HCT116 (cell line): Measurements from ENCODE around the gene DNM3. TPM values are rescaled to one million over a fixed set of nuclear protein-coding genes. Genes with fewer than 3 reads are reported as not detected.

Source experiments
- ATAC-seq: fragments of 200-7000 bp; cut with Tn5 transposase; 2 replicates; pipeline ENCODE4 v1.9.1; 2020; ENCODE audit warnings: mild to moderate bottlenecking, moderate library complexity
- BruUV-seq: library from RNA; stranded (reverse); fragments of 400-500 nt; replicated peaks from 2 replicates; lab custom pipeline; 2021; lab: Mats Ljungman, UMichigan
- CTCF ChIA-PET: fragments of 300-600 bp; sonication (Branson Sonifier 250); formaldehyde crosslinking; loops from one replicate; lab custom pipeline; 2021; ENCODE audit warnings: antibody characterized with exemption; lab: Charles Lee
- POLR2A ChIA-PET: fragments of 300-600, 350-600 bp; sonication (Branson Sonifier 250); formaldehyde crosslinking; loops from one replicate; lab custom pipeline; 2021; ENCODE audit warnings: antibody characterized with exemption; lab: Charles Lee
- RAD21 ChIA-PET, 2 experiments: fragments of 300-600 bp; sonication (Branson Sonifier 250); formaldehyde crosslinking; loops; one replicate each; lab custom pipeline; 2023; ENCODE audit warnings: low total read pairs in 2 of 2; ENCODE audit not compliant: uncharacterized antibody in 2 of 2, unreplicated experiment in 2 of 2, low non-redundant PET in 1 of 2; lab: Charles Lee
- DNase-seq: peaks from one replicate; pipeline ENCODE4 v3.0.0-alpha.2; 2010; ENCODE audit warnings: low read depth, low spot score
- H2AFZ ChIP-seq: fragments of 200-600 bp; shearing (Covaris generic), sonication (generic); 2 replicates; pipeline ENCODE4 v1.6.1; 2017; ENCODE audit warnings: low read depth, mixed run types, mixed read lengths, antibody characterized with exemption, low read length; ENCODE audit not compliant: poor library complexity, severe bottlenecking
- H3K27ac ChIP-seq: 2 replicates; pipeline ENCODE4 v1.5.1; 2012; ENCODE audit warnings: low read depth, low read length
- H3K27me3 ChIP-seq: fragments of 200-600 bp; sonication (generic); 2 replicates; pipeline ENCODE4 v1.6.1; 2016; ENCODE audit warnings: mixed run types, low read length, mixed read lengths; ENCODE audit not compliant: insufficient read depth
- H3K36me3 ChIP-seq, 2 experiments: fragments of 200-500 bp in 1 of 2; fragments of 200-600 bp in 1 of 2; sonication (Bioruptor generic) in 1 of 2; sonication (generic) in 1 of 2; 2 replicates each; pipeline versions ENCODE4 v1.5.1 to v1.6.1; 2014 to 2016; ENCODE audit warnings: low read length in 2 of 2, inconsistent platforms in 1 of 2, mixed read lengths in 1 of 2, mixed run types in 1 of 2; ENCODE audit not compliant: insufficient read depth in 2 of 2, control insufficient read depth in 1 of 2
- H3K4me1 ChIP-seq, 2 experiments: fragments of 200-600 bp in 1 of 2; sonication (generic) in 1 of 2; 2 replicates each; pipeline versions ENCODE4 v1.5.1 to v1.6.1; 2012 to 2017; ENCODE audit warnings: low read length in 2 of 2, inconsistent platforms in 1 of 2, mild to moderate bottlenecking in 1 of 2, mixed read lengths in 1 of 2, mixed run types in 1 of 2, moderate library complexity in 1 of 2; ENCODE audit not compliant: insufficient read depth in 2 of 2, control insufficient read depth in 1 of 2
- H3K4me2 ChIP-seq: fragments of 200-600 bp; sonication (generic); 2 replicates; pipeline ENCODE4 v1.6.1; 2017; ENCODE audit warnings: mixed run types, low read length, mixed read lengths
- H3K4me3 ChIP-seq, 2 experiments: fragments of 200-600 bp in 1 of 2; sonication (generic) in 1 of 2; replicated peaks in 1 of 2; 2 replicates each; pipeline ENCODE4 v1.5.1; 2011 to 2016; ENCODE audit warnings: low read length in 2 of 2, control low read depth in 1 of 2, low read depth in 1 of 2, mild to moderate bottlenecking in 1 of 2, mixed read lengths in 1 of 2, mixed run types in 1 of 2
- H3K79me2 ChIP-seq: fragments of 200-600 bp; sonication (generic); 2 replicates; pipeline ENCODE4 v1.6.1; 2017; ENCODE audit warnings: mild to moderate bottlenecking, mixed run types, low read length, moderate library complexity, mixed read lengths; ENCODE audit not compliant: insufficient read depth
- H3K9ac ChIP-seq: fragments of 200-600 bp; sonication (generic); 2 replicates; pipeline ENCODE4 v1.6.1; 2016; ENCODE audit warnings: low read length, mixed read lengths
- H3K9me2 ChIP-seq: fragments of 200-600 bp; sonication (generic), shearing (Covaris generic); 2 replicates; pipeline ENCODE4 v1.6.1; 2017; ENCODE audit warnings: mixed run types, mild to moderate bottlenecking, moderate library complexity; ENCODE audit not compliant: insufficient read depth
- H3K9me3 ChIP-seq, 2 experiments: fragments of 200-500 bp in 1 of 2; fragments of 200-600 bp in 1 of 2; sonication (Bioruptor generic) in 1 of 2; sonication (generic) in 1 of 2; 2 replicates each; pipeline ENCODE4 v1.6.1; 2014 to 2017; ENCODE audit warnings: low read length in 2 of 2, mixed read lengths in 2 of 2, inconsistent platforms in 1 of 2, low read depth in 1 of 2, mild to moderate bottlenecking in 1 of 2, mixed run types in 1 of 2, moderate library complexity in 1 of 2; ENCODE audit not compliant: control insufficient read depth in 1 of 2, insufficient read depth in 1 of 2
- H4K20me1 ChIP-seq: fragments of 200-600 bp; sonication (generic), shearing (Covaris generic); 2 replicates; pipeline ENCODE4 v1.6.1; 2017; ENCODE audit warnings: mixed run types, mild to moderate bottlenecking, moderate library complexity; ENCODE audit not compliant: insufficient read depth
- ELF1 ChIP-seq: IDR thresholded peaks from 2 replicates; pipeline ENCODE4 v1.6.1; 2012; ENCODE audit warnings: low read depth, borderline replicate concordance
- EZH2 ChIP-seq: fragments of 200-600 bp; sonication (generic); IDR thresholded peaks from 2 replicates; pipeline ENCODE4 v1.6.1; 2017; ENCODE audit warnings: antibody characterized with exemption, mixed run types
- EZH2phosphoT487 ChIP-seq: fragments of 200-600 bp; IDR thresholded peaks from 2 replicates; pipeline ENCODE4 v1.6.1; 2018; ENCODE audit warnings: antibody characterized with exemption, borderline replicate concordance
- FOSL1 ChIP-seq: IDR thresholded peaks from 2 replicates; pipeline ENCODE4 v1.6.1; 2012; ENCODE audit warnings: low read depth
- RAD21 ChIP-seq: IDR thresholded peaks from 2 replicates; pipeline ENCODE4 v1.6.1; 2012; ENCODE audit warnings: low read depth, mild to moderate bottlenecking
- SRF ChIP-seq: IDR thresholded peaks from 2 replicates; pipeline ENCODE4 v1.6.1; 2012; ENCODE audit warnings: low read depth
- TCF7L2 ChIP-seq: IDR thresholded peaks from 2 replicates; pipeline ENCODE4 v1.7.0; 2011; ENCODE audit warnings: borderline replicate concordance, inconsistent platforms; ENCODE audit not compliant: insufficient read depth, insufficient read length; ENCODE audit errors: extremely low read depth
- YY1 ChIP-seq: IDR thresholded peaks from 2 replicates; pipeline ENCODE4 v1.6.1; 2011; ENCODE audit warnings: low read length, low read depth, moderate library complexity, mild to moderate bottlenecking; ENCODE audit not compliant: insufficient replicate concordance; ENCODE audit errors: extremely low read depth
- ZFX ChIP-seq: fragments of 450-650 bp; IDR thresholded peaks from 2 replicates; pipeline ENCODE4 v1.6.1; 2017
- intact Hi-C: fragments of 100-400 bp; cut with micrococcal nuclease; formaldehyde crosslinking; loops from 2 replicates; pipeline ENCODE4 v1.10.0; 2022
- total RNA-seq: library from RNA; stranded (reverse); gene quantifications from one replicate; pipeline ENCODE4 v1.2.1, GENCODE V29; 2021; ENCODE audit not compliant: unreplicated experiment
- TF ChIP-seq, protein P1 (sequence below): IDR thresholded peaks from 2 replicates; pipeline ENCODE4 v1.6.1; 2011; ENCODE audit warnings: mild to moderate bottlenecking, low read length, moderate library complexity; ENCODE audit not compliant: insufficient replicate concordance; ENCODE audit errors: extremely low read depth
- TF ChIP-seq, protein P2 (sequence below): IDR thresholded peaks from 2 replicates; pipeline ENCODE4 v1.6.1; 2012

Gene DNM3
- total RNA-seq, 1 experiment from 2014 or later: 3.1 TPM

DNA sequence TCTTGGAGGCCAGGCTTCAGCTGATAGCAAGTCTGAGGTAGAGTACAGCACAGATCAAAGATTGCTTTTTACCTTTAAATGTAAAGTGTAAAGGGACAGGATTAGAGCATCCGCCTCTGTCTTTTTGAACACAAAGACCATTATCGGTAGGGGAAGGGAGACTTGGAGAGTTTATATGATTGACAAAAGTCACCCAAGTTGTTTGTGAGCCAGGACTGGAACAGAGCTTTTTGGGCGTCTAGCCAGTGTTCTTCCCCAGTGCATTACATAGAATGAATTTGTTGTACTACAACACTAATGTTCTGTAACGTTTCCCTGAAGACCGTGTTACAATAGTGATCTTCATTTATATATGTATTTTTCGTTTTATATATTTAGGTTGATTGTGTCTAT is 611.9 kb downstream of the DNM3 start:
- H3K27ac ChIP-seq: no peak overlapping the region

More for the DNA sequence above, 611.9 kb downstream of the DNM3 start:
- POLR2A ChIA-PET: interaction anchor here (0.6 kb wide), 1 partner anchor 531 kb away, joined by 4 read pairs; no protein-coding TSS in a partner anchor
- no peaks in the 10 kb centered on the region for H3K79me2 ChIP-seq
- H3K4me2 ChIP-seq: no peak overlapping the region
- intact Hi-C loops: no loop called here
- no peaks in the 10 kb centered on the region for H3K36me3 ChIP-seq
- no peak for ATAC-seq
- H2AFZ ChIP-seq: no peak overlapping the region
- no peaks in the 10 kb centered on the region for H4K20me1 ChIP-seq
- H3K9me2 ChIP-seq: no peaks in the 10 kb centered on the region
- no peaks in the 10 kb centered on the region for H3K9me3 ChIP-seq
- no peak overlapping the region for H3K4me3 ChIP-seq
- no peaks in the 10 kb centered on the region for H3K27me3 ChIP-seq
- no TSS peak for BruUV-seq
- no peak overlapping the region for H3K9ac ChIP-seq
- TF ChIP-seq TCF7L2 (no peak), EZH2phosphoT487 (no peak), ZFX (no peak), SRF (no peak), ELF1 (no peak), FOSL1 (no peak), RAD21 (no peak), YY1 (no peak), EZH2 (no peak)
- TF ChIP-seq, protein P1, sequence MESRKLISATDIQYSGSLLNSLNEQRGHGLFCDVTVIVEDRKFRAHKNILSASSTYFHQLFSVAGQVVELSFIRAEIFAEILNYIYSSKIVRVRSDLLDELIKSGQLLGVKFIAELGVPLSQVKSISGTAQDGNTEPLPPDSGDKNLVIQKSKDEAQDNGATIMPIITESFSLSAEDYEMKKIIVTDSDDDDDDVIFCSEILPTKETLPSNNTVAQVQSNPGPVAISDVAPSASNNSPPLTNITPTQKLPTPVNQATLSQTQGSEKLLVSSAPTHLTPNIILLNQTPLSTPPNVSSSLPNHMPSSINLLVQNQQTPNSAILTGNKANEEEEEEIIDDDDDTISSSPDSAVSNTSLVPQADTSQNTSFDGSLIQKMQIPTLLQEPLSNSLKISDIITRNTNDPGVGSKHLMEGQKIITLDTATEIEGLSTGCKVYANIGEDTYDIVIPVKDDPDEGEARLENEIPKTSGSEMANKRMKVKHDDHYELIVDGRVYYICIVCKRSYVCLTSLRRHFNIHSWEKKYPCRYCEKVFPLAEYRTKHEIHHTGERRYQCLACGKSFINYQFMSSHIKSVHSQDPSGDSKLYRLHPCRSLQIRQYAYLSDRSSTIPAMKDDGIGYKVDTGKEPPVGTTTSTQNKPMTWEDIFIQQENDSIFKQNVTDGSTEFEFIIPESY: no peak
- TF ChIP-seq, protein P2, sequence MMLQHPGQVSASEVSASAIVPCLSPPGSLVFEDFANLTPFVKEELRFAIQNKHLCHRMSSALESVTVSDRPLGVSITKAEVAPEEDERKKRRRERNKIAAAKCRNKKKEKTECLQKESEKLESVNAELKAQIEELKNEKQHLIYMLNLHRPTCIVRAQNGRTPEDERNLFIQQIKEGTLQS: no peak
- H3K4me1 ChIP-seq: peaks cover 0 to 20% of the 10 kb centered on the region in 2 experiments; a peak in 2 of 4 replicates
- CTCF ChIA-PET: interaction anchor here (1.1 kb wide), 1 partner anchor 451 kb away, joined by 3 read pairs; no protein-coding TSS in a partner anchor
- RAD21 ChIA-PET: no interaction called here
- no peak for DNase-seq
